ENCODE results near the gene RUNX2. TPM values are rescaled to one million over a fixed set of nuclear protein-coding genes. Genes with fewer than 3 reads are reported as not detected.

RUNX2 gene
- total and polyA plus RNA-seq, 2 experiments from 2014 or later, result 0.66 to 1.7 TPM

DNA sequence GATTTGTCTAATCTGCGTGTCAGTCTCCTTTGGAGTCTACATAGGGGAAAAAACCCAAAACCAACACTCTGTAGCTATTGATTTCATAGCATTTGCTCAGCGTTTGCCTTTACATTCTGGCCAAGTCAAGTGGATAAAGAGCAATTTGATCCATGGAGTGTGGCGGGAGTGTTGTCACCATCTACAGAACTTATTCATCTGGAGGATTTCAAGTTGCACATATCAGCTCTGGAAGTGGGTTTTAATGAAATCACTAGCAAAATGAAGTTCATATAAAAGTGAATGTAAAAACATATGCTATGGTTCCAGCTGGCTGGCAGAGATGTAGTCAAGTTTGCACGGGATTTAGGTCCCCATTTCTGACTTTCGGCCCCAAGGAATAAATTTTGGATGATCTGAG lies 269.3 kb downstream of the RUNX2 start (continued):
- TF ChIP-seq ZNF114 (CRISPR knock-in tag; IDR thresholded peaks at IDR 0.05) (no peak), EZH2 (IDR thresholded peaks at IDR 0.05; ENCODE audit: low read depth, unreplicated experiment) (no peak), ZNF331 (CRISPR knock-in tag; IDR thresholded peaks at IDR 0.05; ENCODE audit: low read depth) (no peak), CREB1 (CRISPR knock-in tag; IDR thresholded peaks at IDR 0.05; ENCODE audit: low read depth) (no peak)

DNA sequence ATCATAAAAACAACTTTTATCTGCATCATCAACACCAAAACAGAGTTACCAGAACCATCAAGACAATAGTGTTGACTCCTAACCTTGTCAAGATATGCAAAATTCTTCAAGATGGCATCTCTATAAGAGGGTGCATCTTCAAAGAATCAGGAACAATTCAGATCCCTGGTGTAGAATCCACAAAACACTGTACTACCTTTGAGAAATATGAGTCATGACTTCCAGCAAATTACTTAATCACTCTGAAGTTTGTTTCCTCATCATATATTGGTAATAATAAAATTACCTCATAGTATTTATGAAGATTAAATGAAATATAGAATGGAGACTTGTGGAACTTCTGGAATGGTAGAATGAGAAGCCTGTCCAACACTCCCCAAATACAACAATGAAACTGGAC lies 270.9 kb downstream of the RUNX2 start:
- no peaks in the 10 kb centered on the region for H4K20me1 ChIP-seq (replicated peaks; ENCODE audit: insufficient read depth)
- no peaks in the 10 kb centered on the region for H3K36me3 ChIP-seq (ENCODE audit: insufficient read depth)
- ATAC-seq (no peak), DNase-seq (ENCODE audit: low spot score) (no peak)
- H3K27ac ChIP-seq (ENCODE audit: low read depth), result no peak overlapping the region
- H3K9me2 ChIP-seq (ENCODE audit: insufficient read depth), result no peaks in the 10 kb centered on the region
- no peak overlapping the region for H3K4me2 ChIP-seq
- Mint-ChIP-seq H3K27me3 (ENCODE audit: insufficient read depth, low read depth, poor library complexity) (no peaks in the 10 kb centered on the region), H3K4me1 (peaks cover 6% of the 10 kb centered on the region; the same call in 1 of the 3 replicates), H3K27ac (no peak overlapping the region), H3K36me3 (ENCODE audit: low read depth) (no peaks in the 10 kb centered on the region), H3K4me3 (no peak overlapping the region), H3K9me3 (no peaks in the 10 kb centered on the region)
- peaks cover 4% of the 10 kb centered on the region; the same call in 1 of the 2 replicates for H3K4me1 ChIP-seq (ENCODE audit: insufficient read depth)
- TF ChIP-seq STAT1 (IDR thresholded peaks at IDR 0.05; ENCODE audit: unreplicated experiment) (no peak), POLR2AphosphoS5 (IDR thresholded peaks at IDR 0.05; ENCODE audit: low read depth) (no peak), EZH2 (IDR thresholded peaks at IDR 0.05; ENCODE audit: low read depth, unreplicated experiment) (no peak), JUNB (IDR thresholded peaks at IDR 0.05; ENCODE audit: unreplicated experiment) (no peak), ZNF462 (CRISPR knock-in tag; IDR thresholded peaks at IDR 0.05) (no peak), EZH2phosphoT487 (IDR thresholded peaks at IDR 0.05; ENCODE audit: unreplicated experiment) (no peak), ZNF331 (CRISPR knock-in tag; IDR thresholded peaks at IDR 0.05; ENCODE audit: low read depth) (no peak), CREB1 (CRISPR knock-in tag; IDR thresholded peaks at IDR 0.05; ENCODE audit: low read depth) (no peak), ZNF114 (CRISPR knock-in tag; IDR thresholded peaks at IDR 0.05) (no peak)
- TF ChIP-seq, protein P1, sequence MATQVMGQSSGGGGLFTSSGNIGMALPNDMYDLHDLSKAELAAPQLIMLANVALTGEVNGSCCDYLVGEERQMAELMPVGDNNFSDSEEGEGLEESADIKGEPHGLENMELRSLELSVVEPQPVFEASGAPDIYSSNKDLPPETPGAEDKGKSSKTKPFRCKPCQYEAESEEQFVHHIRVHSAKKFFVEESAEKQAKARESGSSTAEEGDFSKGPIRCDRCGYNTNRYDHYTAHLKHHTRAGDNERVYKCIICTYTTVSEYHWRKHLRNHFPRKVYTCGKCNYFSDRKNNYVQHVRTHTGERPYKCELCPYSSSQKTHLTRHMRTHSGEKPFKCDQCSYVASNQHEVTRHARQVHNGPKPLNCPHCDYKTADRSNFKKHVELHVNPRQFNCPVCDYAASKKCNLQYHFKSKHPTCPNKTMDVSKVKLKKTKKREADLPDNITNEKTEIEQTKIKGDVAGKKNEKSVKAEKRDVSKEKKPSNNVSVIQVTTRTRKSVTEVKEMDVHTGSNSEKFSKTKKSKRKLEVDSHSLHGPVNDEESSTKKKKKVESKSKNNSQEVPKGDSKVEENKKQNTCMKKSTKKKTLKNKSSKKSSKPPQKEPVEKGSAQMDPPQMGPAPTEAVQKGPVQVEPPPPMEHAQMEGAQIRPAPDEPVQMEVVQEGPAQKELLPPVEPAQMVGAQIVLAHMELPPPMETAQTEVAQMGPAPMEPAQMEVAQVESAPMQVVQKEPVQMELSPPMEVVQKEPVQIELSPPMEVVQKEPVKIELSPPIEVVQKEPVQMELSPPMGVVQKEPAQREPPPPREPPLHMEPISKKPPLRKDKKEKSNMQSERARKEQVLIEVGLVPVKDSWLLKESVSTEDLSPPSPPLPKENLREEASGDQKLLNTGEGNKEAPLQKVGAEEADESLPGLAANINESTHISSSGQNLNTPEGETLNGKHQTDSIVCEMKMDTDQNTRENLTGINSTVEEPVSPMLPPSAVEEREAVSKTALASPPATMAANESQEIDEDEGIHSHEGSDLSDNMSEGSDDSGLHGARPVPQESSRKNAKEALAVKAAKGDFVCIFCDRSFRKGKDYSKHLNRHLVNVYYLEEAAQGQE (IDR thresholded peaks at IDR 0.05; ENCODE audit: unreplicated experiment), result no peak
- TF ChIP-seq, protein P2, sequence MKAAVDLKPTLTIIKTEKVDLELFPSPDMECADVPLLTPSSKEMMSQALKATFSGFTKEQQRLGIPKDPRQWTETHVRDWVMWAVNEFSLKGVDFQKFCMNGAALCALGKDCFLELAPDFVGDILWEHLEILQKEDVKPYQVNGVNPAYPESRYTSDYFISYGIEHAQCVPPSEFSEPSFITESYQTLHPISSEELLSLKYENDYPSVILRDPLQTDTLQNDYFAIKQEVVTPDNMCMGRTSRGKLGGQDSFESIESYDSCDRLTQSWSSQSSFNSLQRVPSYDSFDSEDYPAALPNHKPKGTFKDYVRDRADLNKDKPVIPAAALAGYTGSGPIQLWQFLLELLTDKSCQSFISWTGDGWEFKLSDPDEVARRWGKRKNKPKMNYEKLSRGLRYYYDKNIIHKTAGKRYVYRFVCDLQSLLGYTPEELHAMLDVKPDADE (IDR thresholded peaks at IDR 0.05), result no peak
- TF ChIP-seq, protein P3, sequence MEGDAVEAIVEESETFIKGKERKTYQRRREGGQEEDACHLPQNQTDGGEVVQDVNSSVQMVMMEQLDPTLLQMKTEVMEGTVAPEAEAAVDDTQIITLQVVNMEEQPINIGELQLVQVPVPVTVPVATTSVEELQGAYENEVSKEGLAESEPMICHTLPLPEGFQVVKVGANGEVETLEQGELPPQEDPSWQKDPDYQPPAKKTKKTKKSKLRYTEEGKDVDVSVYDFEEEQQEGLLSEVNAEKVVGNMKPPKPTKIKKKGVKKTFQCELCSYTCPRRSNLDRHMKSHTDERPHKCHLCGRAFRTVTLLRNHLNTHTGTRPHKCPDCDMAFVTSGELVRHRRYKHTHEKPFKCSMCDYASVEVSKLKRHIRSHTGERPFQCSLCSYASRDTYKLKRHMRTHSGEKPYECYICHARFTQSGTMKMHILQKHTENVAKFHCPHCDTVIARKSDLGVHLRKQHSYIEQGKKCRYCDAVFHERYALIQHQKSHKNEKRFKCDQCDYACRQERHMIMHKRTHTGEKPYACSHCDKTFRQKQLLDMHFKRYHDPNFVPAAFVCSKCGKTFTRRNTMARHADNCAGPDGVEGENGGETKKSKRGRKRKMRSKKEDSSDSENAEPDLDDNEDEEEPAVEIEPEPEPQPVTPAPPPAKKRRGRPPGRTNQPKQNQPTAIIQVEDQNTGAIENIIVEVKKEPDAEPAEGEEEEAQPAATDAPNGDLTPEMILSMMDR (conservative IDR thresholded peaks at IDR 0.05; ENCODE audit: low read depth in 2 of 2), result no peak
- H3K27me3 ChIP-seq (ENCODE audit: insufficient read depth), result no peaks in the 10 kb centered on the region
- no peaks in the 10 kb centered on the region for H3F3A ChIP-seq (replicated peaks; ENCODE audit: low read depth)
- H2AFZ ChIP-seq, result no peak overlapping the region
- H3K79me2 ChIP-seq (replicated peaks; ENCODE audit: insufficient read depth), result no peaks in the 10 kb centered on the region
- H3K4me3 ChIP-seq, result no peak overlapping the region
